Raji (cell line): ENCODE results near the gene NRIP1.

Source experiments
- POLR2A ChIP-seq: IDR thresholded peaks from 2 replicates; pipeline ENCODE4 v1.6.1; 2011; ENCODE audit warnings: low read depth, low read length, control low read depth; ENCODE audit not compliant: insufficient read depth

NRIP1 gene

GRCh38 chr21:14955936-14956520 is 108.8 kb downstream of the NRIP1 start:
- no peak for TF ChIP-seq POLR2A

DNA sequence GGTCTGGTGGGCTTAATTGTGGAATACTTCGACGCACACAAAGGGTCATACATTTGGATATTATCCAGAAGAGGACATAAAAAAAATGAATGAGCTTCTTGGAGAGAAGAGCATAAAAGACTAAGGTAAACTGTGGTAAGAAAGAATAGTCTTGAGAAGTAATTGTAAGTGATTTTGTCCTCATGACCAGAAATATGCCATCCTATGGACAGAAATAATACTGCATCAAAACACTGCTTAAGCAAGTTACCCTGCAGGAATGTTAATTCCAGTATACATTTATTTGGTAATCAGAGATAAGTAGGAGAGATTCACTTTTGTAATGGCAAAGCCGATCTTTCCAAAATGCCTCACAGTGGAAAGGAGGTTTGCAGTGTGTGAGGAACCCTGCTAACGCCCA is 111.9 kb downstream of the NRIP1 start:
- TF ChIP-seq POLR2A = no peak

GRCh38 chr21:14949603-14950002 is 115.2 kb downstream of the NRIP1 start:
- TF ChIP-seq POLR2A = no peak

DNA sequence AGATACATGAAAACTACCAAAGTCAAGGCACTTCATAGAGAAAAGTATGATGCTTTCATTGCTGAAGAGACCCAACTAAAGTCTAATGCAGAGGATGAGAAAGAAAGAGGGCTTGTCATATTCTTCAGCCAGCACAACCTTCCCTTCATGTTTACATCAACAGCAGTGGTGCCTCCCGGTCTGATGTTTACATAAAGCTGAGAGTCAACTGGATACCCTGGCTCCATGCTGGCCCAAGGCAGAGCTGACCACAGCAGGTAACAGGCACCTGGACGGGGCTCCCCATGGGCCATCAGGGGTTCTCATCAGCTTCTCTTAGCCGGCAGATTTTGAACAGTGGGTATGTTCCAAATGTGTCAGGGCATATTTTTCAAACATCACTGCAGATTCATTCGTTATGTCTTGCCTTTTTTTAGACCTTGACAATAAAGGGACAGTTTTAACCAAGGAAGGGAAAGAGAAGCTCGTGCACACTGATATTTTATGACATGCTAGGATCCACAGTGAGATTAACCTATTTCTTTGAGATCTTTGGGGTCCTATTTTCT is 117.1 kb downstream of the NRIP1 start:
- TF ChIP-seq POLR2A = no peak

DNA sequence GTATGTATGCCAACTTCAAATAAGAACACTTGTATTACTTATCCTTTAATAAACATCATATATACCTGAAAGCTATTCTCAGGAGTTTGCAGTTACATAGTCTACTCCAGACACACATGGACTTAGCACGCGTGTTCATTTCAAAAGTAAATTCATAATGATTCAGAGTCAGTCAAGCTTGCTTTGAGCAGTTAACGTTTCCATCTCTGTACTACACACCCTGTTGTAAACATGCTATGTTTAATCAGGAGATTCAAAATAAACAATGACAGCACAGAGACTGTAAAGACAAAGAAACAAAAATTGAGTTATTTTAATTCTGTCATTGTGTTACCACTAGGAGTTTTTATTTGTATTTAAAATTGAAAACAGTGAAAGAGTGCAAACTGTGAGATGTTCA is 119.6 kb downstream of the NRIP1 start:
- no peak for TF ChIP-seq POLR2A

- no peak for TF ChIP-seq POLR2A
Measured at GRCh38 chr21:14943616-14944015, 121.2 kb downstream of the NRIP1 start.

DNA sequence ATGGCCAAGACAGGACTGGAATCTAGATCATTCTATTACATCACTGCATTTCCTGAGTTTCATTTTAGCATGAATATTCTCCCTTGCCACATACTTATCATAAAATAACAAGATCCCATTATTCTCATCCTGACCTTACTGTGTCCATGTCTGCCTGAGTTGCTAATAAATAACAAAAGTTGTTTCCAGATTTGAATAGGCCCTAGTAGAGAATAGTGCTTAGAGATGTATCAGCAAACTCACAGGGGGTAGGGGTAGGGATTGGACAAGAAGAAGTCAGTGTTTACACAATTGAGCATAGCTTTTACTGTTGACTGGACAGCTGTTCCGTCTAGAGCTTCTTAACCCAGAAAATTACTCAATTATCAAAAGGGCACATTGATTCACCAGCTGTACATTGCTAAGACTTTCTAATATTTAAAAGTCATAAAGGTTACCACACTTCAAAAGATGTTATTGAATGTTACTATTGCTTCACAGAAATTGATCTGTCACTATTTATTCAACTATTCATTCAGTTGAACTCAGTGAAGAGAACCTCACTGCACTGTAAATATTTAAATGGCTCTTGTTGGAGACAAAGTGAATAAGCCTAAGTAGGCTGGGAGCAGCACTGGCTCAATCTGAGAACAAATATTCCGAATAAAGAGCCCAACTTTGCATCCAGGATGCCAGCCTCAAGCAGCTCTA is 121.9 kb downstream of the NRIP1 start:
- no peak for TF ChIP-seq POLR2A

GRCh38 chr21:14926186-14926585 is 138.6 kb downstream of the NRIP1 start:
- TF ChIP-seq POLR2A = no peak

DNA sequence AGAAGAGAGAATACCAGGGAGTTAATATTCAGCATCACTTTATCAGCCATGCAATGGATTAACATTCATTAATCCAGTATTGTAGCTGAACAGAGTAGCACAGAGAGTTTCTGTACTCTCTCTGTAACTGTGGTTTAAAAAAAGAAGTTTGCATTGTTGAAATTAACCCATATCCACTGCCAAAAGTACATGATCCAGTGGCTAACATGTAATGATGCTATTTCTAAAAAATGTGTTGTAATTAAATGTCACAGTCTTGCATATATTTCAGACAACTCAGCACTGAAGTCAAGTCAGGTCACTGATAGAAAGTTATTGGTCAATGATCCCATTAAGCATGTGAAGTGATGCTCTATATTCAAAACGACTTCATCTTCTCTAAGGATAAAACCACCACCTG is 141.3 kb downstream of the NRIP1 start:
- no peak for TF ChIP-seq POLR2A

DNA sequence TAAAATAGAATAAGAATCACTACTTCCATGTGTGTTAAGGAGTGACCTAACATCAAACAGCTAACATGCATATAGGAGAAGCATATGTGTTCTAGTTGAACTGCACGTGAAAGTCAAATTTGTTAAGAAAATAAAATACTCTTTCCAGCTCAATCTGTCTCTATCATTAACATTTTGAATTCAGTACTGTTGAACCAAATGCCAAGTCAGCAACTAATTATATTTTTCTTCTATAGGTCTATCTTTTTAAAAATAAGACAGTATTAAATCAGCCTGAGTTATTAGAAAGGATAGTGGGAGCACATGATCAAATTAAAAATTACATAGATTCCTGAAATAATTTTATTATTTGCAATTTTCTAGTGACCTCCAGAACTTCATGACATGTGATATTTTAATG is 141.8 kb downstream of the NRIP1 start:
- TF ChIP-seq POLR2A = no peak

DNA sequence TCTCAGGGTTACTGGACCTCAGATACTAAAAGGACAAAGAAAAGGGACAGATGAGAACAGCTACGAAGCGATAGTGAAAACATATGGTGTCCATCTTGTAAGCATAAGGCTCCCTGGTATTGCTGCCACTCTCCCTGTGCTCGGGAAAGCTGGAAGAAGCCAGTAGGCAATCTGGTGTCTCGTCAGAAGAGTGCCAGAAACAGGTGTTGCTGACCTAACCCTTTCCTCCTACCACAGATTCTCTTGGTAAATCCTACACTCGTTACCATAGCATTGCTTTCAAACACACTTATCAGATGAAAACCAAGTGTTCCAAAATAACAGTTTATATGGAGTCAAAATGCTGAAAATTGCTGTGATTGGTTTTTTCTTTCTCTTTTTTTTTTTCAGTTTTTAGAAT is 146.3 kb downstream of the NRIP1 start:
- TF ChIP-seq POLR2A = no peak

DNA sequence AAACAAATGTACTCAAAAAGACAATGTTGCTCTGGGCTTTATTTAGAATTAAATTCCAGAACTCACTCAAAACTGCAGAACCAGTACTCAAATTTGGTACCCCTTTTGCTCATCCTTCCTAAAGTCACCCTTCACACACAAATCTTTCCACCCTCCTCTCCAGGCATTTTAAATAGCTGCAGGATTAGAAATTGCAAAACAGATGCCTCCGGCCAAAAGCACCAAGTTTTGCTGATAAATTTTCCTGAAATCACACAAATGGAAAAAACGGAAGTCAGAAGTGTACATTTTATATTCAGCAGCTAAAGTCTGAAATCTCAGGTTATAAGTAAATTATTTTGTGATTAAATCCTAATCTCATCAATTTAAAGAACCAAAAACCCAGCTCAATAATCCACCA is 147.0 kb downstream of the NRIP1 start:
- no peak for TF ChIP-seq POLR2A

- no peak for TF ChIP-seq POLR2A
Measured at GRCh38 chr21:14916676-14917141, 148.1 kb downstream of the NRIP1 start.

DNA sequence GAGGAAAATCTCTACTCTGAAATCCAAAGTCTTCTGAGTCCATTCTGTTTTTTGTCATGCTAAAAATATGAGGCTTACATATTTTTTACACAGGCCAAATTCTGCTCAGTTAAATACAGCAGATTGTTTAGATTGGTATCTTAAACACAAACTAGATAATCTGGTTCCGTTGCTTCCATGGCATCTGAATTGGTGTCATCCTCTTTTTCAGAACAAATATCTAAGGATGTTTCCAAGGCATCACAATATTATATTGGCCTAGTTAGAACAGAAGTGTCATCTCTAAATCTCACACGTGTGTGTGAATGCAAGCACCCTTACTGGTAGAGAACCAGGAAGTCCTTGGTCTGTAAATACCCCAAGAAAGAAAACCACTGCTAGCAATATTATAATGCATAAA is 151.2 kb downstream of the NRIP1 start:
- TF ChIP-seq POLR2A = no peak

DNA sequence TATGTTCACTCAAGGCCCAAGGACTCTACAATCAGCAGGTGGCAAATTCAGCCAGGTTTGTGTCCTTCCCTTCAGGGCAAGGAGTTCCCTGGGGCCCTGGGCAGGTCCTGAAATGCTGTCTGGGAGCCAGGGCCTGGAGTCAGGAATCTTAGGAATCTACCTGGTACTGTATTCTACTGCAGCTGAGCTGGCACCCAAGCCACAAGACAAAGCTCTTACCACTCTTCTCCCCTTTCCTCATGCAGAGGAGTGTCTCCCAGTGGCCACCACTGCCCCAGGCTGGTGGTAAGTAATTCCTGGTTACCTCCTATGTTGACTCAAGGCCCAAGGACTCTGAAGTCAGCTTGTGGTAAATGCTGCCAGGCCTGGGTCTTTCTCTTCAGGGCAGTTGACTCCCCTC is 153.4 kb downstream of the NRIP1 start:
- TF ChIP-seq POLR2A = no peak
